ENCODE data around the gene HMGN4. TPM values are rescaled to one million over a fixed set of nuclear protein-coding genes. Genes with fewer than 3 reads are reported as not detected.

The HMGN4 gene
- polyA plus RNA-seq, 1 of the 3 experiments (the other 2 are of a cell fraction): 76.3 TPM

GRCh38 chr6:26532699-26533531, 5.3 kb upstream of the HMGN4 start (continued):
- TF ChIP-seq EP300 (IDR thresholded peaks at IDR 0.05; ENCODE audit: borderline replicate concordance in 1 of 2, low read depth in 1 of 2, low read length in 1 of 2) (peak in 1 of 2 experiments; percentile 24; a peak in 1 of 4 replicates), YY1 (IDR thresholded peaks at IDR 0.05; ENCODE audit: low read depth) (peak; percentile 54; the same call in 1 of the 2 replicates), GABPA (IDR thresholded peaks at IDR 0.05; ENCODE audit: low read depth) (no peak), USF1 (IDR thresholded peaks at IDR 0.05; ENCODE audit: borderline replicate concordance, low read depth) (no peak), FOSL2 (IDR thresholded peaks at IDR 0.05; ENCODE audit: borderline replicate concordance, low read depth) (peak; percentile 80), TCF12 (IDR thresholded peaks at IDR 0.05) (peak; percentile 12; the same call in 1 of the 2 replicates), NRF1 (IDR thresholded peaks at IDR 0.05; ENCODE audit: low read depth, low read length) (no peak), RFX5 (IDR thresholded peaks at IDR 0.05; ENCODE audit: low read length) (no peak; the same call in 1 of the 2 replicates), MEF2A (IDR thresholded peaks at IDR 0.05; ENCODE audit: borderline replicate concordance, low read depth) (no peak)
- TF ChIP-seq, protein P1, sequence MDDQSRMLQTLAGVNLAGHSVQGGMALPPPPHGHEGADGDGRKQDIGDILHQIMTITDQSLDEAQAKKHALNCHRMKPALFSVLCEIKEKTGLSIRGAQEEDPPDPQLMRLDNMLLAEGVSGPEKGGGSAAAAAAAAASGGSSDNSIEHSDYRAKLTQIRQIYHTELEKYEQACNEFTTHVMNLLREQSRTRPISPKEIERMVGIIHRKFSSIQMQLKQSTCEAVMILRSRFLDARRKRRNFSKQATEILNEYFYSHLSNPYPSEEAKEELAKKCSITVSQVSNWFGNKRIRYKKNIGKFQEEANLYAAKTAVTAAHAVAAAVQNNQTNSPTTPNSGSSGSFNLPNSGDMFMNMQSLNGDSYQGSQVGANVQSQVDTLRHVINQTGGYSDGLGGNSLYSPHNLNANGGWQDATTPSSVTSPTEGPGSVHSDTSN (IDR thresholded peaks at IDR 0.05): no peak
- TF ChIP-seq, protein P2, sequence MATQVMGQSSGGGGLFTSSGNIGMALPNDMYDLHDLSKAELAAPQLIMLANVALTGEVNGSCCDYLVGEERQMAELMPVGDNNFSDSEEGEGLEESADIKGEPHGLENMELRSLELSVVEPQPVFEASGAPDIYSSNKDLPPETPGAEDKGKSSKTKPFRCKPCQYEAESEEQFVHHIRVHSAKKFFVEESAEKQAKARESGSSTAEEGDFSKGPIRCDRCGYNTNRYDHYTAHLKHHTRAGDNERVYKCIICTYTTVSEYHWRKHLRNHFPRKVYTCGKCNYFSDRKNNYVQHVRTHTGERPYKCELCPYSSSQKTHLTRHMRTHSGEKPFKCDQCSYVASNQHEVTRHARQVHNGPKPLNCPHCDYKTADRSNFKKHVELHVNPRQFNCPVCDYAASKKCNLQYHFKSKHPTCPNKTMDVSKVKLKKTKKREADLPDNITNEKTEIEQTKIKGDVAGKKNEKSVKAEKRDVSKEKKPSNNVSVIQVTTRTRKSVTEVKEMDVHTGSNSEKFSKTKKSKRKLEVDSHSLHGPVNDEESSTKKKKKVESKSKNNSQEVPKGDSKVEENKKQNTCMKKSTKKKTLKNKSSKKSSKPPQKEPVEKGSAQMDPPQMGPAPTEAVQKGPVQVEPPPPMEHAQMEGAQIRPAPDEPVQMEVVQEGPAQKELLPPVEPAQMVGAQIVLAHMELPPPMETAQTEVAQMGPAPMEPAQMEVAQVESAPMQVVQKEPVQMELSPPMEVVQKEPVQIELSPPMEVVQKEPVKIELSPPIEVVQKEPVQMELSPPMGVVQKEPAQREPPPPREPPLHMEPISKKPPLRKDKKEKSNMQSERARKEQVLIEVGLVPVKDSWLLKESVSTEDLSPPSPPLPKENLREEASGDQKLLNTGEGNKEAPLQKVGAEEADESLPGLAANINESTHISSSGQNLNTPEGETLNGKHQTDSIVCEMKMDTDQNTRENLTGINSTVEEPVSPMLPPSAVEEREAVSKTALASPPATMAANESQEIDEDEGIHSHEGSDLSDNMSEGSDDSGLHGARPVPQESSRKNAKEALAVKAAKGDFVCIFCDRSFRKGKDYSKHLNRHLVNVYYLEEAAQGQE (IDR thresholded peaks at IDR 0.05; ENCODE audit: low read depth, low read length): 0 out of 2 replicates have a peak, but pooled peaks have one; percentile 37

DNA sequence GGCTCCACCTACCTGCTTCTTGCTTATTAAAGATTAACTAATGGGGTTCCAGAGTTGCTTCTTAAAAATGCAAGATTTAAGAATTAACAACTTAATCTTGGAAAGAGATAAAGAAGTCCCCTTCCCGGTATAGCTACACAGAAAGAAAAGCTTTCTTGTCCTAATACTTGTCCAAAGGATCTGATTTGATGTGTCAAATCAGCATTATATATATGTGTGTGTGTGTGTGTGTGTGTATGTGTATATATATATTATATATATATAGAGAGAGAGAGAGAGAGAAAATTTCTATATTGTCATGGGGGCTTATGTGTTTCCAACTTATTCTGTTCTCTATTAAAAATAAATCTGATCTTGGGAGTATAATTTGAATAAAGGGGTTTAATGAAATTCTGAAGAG, 4.6 kb upstream of the HMGN4 start:
- Histone ChIP-seq H3K4me1 (ENCODE audit: control insufficient read depth in 1 of 2, insufficient read depth in 2 of 2, low read depth in 1 of 2, low read length in 1 of 2) (peaks cover 11 to 14% of the 10 kb centered on the region in 2 experiments), H3K36me3 (replicated peaks in 1 of 2; ENCODE audit: control insufficient read depth in 1 of 2, insufficient read depth in 2 of 2, low read length in 1 of 2) (no peaks in the 10 kb centered on the region), H3K27me3 (ENCODE audit: insufficient read depth) (no peaks in the 10 kb centered on the region), H3F3A (replicated peaks; ENCODE audit: insufficient read depth) (peaks cover 40% of the 10 kb centered on the region), H3K4me2 (peak overlapping the region; percentile 78), H4K20me1 (ENCODE audit: insufficient read depth) (no peaks in the 10 kb centered on the region), H3K9ac (peak overlapping the region; percentile 75), H3K79me2 (ENCODE audit: insufficient read depth) (peaks cover 2% of the 10 kb centered on the region), H3K4me3 (ENCODE audit: low read depth in 2 of 2, low read length in 1 of 2) (peak overlapping the region; percentile 69 to 78), H3K9me3 (no peaks in the 10 kb centered on the region), H3K9me2 (no peaks in the 10 kb centered on the region), H2AFZ (ENCODE audit: low read depth) (peak overlapping the region; percentile 88), H3K27ac (ENCODE audit: low read depth in 2 of 2, low read length in 1 of 2) (peak overlapping the region; percentile 64 to 90)
- ChIA-PET CTCF (interaction anchor here (0.7 to 2.2 kb wide), 5 partner anchors 8 to 469 kb away, joined by 3 to 21 read pairs (median 6); no protein-coding TSS in a partner anchor), POLR2A (interaction anchor here (1.0 to 1.2 kb wide), 2 partner anchors 17 to 248 kb away, joined by 3 to 4 read pairs; a partner anchor contains a TSS)
- WGBS (ENCODE audit: low lambda C conversion rate): 0% methylated on average over 1 of the region's 1 CpG
- DNase-seq: no peak
- no peak for TF ChIP-seq USF1 (IDR thresholded peaks at IDR 0.05; ENCODE audit: borderline replicate concordance, low read depth)
- TF ChIP-seq JUND (IDR thresholded peaks at IDR 0.05): no peak
- no peak for TF ChIP-seq YY1 (IDR thresholded peaks at IDR 0.05; ENCODE audit: low read depth)
- TF ChIP-seq IRF3 (IDR thresholded peaks at IDR 0.05; ENCODE audit: low read depth, low read length): no peak
- TF ChIP-seq RFX5 (IDR thresholded peaks at IDR 0.05; ENCODE audit: low read length): no peak
- no peak for TF ChIP-seq POLR2AphosphoS5 (IDR thresholded peaks at IDR 0.05; ENCODE audit: low read depth, low read length)
- TF ChIP-seq, protein P3, sequence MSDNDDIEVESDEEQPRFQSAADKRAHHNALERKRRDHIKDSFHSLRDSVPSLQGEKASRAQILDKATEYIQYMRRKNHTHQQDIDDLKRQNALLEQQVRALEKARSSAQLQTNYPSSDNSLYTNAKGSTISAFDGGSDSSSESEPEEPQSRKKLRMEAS (IDR thresholded peaks at IDR 0.05; ENCODE audit: low read depth): no peak
- TF ChIP-seq SMC3 (IDR thresholded peaks at IDR 0.05; ENCODE audit: low read depth, low read length): no peak
- no peak for TF ChIP-seq FOXM1 (IDR thresholded peaks at IDR 0.05; ENCODE audit: low read depth)
- TF ChIP-seq ZBTB33 (IDR thresholded peaks at IDR 0.05; ENCODE audit: borderline replicate concordance, low read depth): no peak
- no peak for TF ChIP-seq CHD2 (IDR thresholded peaks at IDR 0.05; ENCODE audit: low read length, partially characterized antibody)
- TF ChIP-seq EZH2phosphoT487 (IDR thresholded peaks at IDR 0.05; ENCODE audit: borderline replicate concordance, low read depth): no peak

Measured in SK-N-SH (cell line).